H1 (cell line): ENCODE measurements around the gene TTC3. TPM values are rescaled to one million over a fixed set of nuclear protein-coding genes. Genes with fewer than 3 reads are reported as not detected.

Experiments used
- CTCF ChIA-PET: fragments of 300-600 bp; sonication (Branson Sonifier 250); formaldehyde crosslinking; loops from one replicate; lab custom pipeline; 2021; ENCODE audit not compliant: partially characterized antibody; lab: Charles Lee
- POLR2A ChIA-PET: fragments of 300-600 bp; sonication (Branson Sonifier 250); formaldehyde crosslinking; loops from one replicate; lab custom pipeline; 2021; ENCODE audit warnings: inconsistent platforms; ENCODE audit not compliant: partially characterized antibody; lab: Charles Lee
- DNase-seq, 2 experiments: peaks; one replicate each; pipeline versions ENCODE4 v3.0.0 to v3.0.0-alpha.2; 2010 to 2022; ENCODE audit warnings: low spot score in 2 of 2, low read depth in 1 of 2, mixed read lengths in 1 of 2
- FAIRE-seq: peaks from 2 replicates; lab custom pipeline; 2011; peaks lifted over from hg19 to GRCh38; lab: Jason Lieb, UNC
- H2AFZ ChIP-seq: 2 replicates; pipeline ENCODE4 v1.8.1; 2012; ENCODE audit warnings: low read length, inconsistent platforms
- H2AK5ac ChIP-seq: 2 replicates; pipeline ENCODE4 v1.6.1; 2013; ENCODE audit warnings: low read depth, low read length
- H2BK120ac ChIP-seq: replicated peaks from 2 replicates; pipeline ENCODE3; 2013; ENCODE audit warnings: low read depth, low read length, inconsistent platforms
- H2BK12ac ChIP-seq: 2 replicates; pipeline ENCODE4 v1.6.1; 2013; ENCODE audit warnings: low read depth, low read length
- H2BK15ac ChIP-seq: 2 replicates; pipeline ENCODE4 v1.6.1; 2013; ENCODE audit warnings: low read length
- H2BK20ac ChIP-seq: 2 replicates; pipeline ENCODE4 v1.6.1; 2013; ENCODE audit warnings: low read length
- H2BK5ac ChIP-seq: 2 replicates; pipeline ENCODE4 v1.6.1; 2013; ENCODE audit warnings: low read depth, low read length
- H3K14ac ChIP-seq: 2 replicates; pipeline ENCODE4 v1.6.1; 2013; ENCODE audit warnings: inconsistent platforms; ENCODE audit not compliant: insufficient read length
- H3K18ac ChIP-seq: 2 replicates; pipeline ENCODE4 v1.6.1; 2013; ENCODE audit warnings: low read length; ENCODE audit errors: extremely low read depth
- H3K23ac ChIP-seq: 2 replicates; pipeline ENCODE4 v1.6.1; 2013; ENCODE audit warnings: inconsistent platforms; ENCODE audit not compliant: insufficient read length
- H3K23me2 ChIP-seq: 2 replicates; pipeline ENCODE4 v1.6.1; 2013; ENCODE audit warnings: low read depth, low read length
- H3K27ac ChIP-seq: 2 replicates; pipeline ENCODE4 v1.6.1; 2011; ENCODE audit warnings: low read depth, low read length, inconsistent platforms
- H3K27me3 ChIP-seq, 4 experiments: replicated peaks in 1 of 4; 1 replicate in 1 of 4; 2 replicates in 3 of 4; pipeline versions ENCODE4 v1.6.1 to v1.8.1; 2011 to 2013; ENCODE audit warnings: low read length in 3 of 4, mild to moderate bottlenecking in 3 of 4, inconsistent platforms in 2 of 4, mixed read lengths in 2 of 4, moderate library complexity in 1 of 4; ENCODE audit not compliant: control insufficient read depth in 3 of 4, insufficient read depth in 3 of 4; ENCODE audit errors: extremely low read depth in 1 of 4
- H3K36me3 ChIP-seq, 4 experiments: 2 replicates each; pipeline versions ENCODE4 v1.6.1 to v1.8.1; 2011 to 2013; ENCODE audit warnings: mild to moderate bottlenecking in 4 of 4, low read length in 3 of 4, moderate library complexity in 2 of 4, control low read depth in 1 of 4, inconsistent platforms in 1 of 4; ENCODE audit not compliant: insufficient read depth in 4 of 4, control insufficient read depth in 2 of 4
- H3K4ac ChIP-seq: replicated peaks from 2 replicates; pipeline ENCODE3; 2013; ENCODE audit warnings: low read length, low read depth, mixed read lengths, inconsistent platforms; ENCODE audit not compliant: insufficient read length
- H3K4me1 ChIP-seq, 4 experiments: replicated peaks in 1 of 4; 1 replicate in 1 of 4; 2 replicates in 3 of 4; pipeline versions ENCODE4 v1.6.1 to v1.8.1; 2011 to 2013; ENCODE audit warnings: low read length in 3 of 4, inconsistent platforms in 2 of 4, mixed read lengths in 1 of 4; ENCODE audit not compliant: insufficient read depth in 4 of 4, control insufficient read depth in 3 of 4
- H3K4me2 ChIP-seq, 2 experiments: 2 replicates each; pipeline versions ENCODE4 v1.6.1 to v1.8.1; 2011 to 2013; ENCODE audit warnings: low read depth in 2 of 2, low read length in 2 of 2, control low read depth in 1 of 2, inconsistent platforms in 1 of 2, mild to moderate bottlenecking in 1 of 2; ENCODE audit not compliant: insufficient read depth in 1 of 2
- H3K4me3 ChIP-seq, 4 experiments: fragments of 200-600, 300-600 bp in 1 of 4; sonication (generic), shearing (Covaris generic), sonication (Bioruptor Twin) in 1 of 4; 2 replicates each; pipeline versions ENCODE4 v1.5.1 to v1.8.1; 2011 to 2016; ENCODE audit warnings: low read length in 4 of 4, low read depth in 3 of 4, control low read depth in 2 of 4, inconsistent platforms in 2 of 4, mild to moderate bottlenecking in 2 of 4, mixed read lengths in 1 of 4, moderate library complexity in 1 of 4; ENCODE audit not compliant: insufficient read depth in 2 of 4; ENCODE audit errors: extremely low read depth in 1 of 4
- H3K56ac ChIP-seq: replicated peaks from 2 replicates; pipeline ENCODE3; 2013; ENCODE audit warnings: low read depth, mild to moderate bottlenecking, mixed read lengths, low read length, inconsistent platforms; ENCODE audit not compliant: insufficient read length
- H3K79me1 ChIP-seq: 2 replicates; pipeline ENCODE4 v1.6.1; 2013; ENCODE audit warnings: low read depth, low read length, control low read depth
- H3K79me2 ChIP-seq, 2 experiments: 2 replicates each; pipeline versions ENCODE4 v1.6.1 to v1.8.1; 2012 to 2013; ENCODE audit warnings: low read length in 2 of 2, mild to moderate bottlenecking in 2 of 2, inconsistent platforms in 1 of 2; ENCODE audit not compliant: insufficient read depth in 2 of 2, control insufficient read depth in 1 of 2
- H3K9ac ChIP-seq, 4 experiments: replicated peaks in 1 of 4; 1 replicate in 1 of 4; 2 replicates in 3 of 4; pipeline versions ENCODE4 v1.6.1 to v1.8.1; 2011 to 2013; ENCODE audit warnings: low read depth in 3 of 4, low read length in 3 of 4, control low read depth in 2 of 4, mild to moderate bottlenecking in 2 of 4, moderate library complexity in 2 of 4, inconsistent platforms in 1 of 4; ENCODE audit errors: extremely low read depth in 1 of 4
- H3K9me3 ChIP-seq, 2 experiments: 2 replicates each; pipeline versions ENCODE4 v1.6.1 to v1.8.1; 2012 to 2013; ENCODE audit warnings: mild to moderate bottlenecking in 2 of 2, moderate library complexity in 2 of 2, control low read depth in 1 of 2, inconsistent platforms in 1 of 2, low read depth in 1 of 2, low read length in 1 of 2, mixed read lengths in 1 of 2; ENCODE audit not compliant: insufficient read depth in 2 of 2
- H4K20me1 ChIP-seq, 2 experiments: replicated peaks in 1 of 2; 2 replicates each; pipeline versions ENCODE3 to v1.8.1; 2011 to 2013; ENCODE audit warnings: inconsistent platforms in 2 of 2, low read length in 2 of 2, mild to moderate bottlenecking in 1 of 2; ENCODE audit not compliant: insufficient read depth in 2 of 2, control insufficient read depth in 1 of 2
- H4K5ac ChIP-seq: 2 replicates; pipeline ENCODE4 v1.6.1; 2013; ENCODE audit warnings: low read length, low read depth, mixed read lengths, inconsistent platforms; ENCODE audit not compliant: insufficient read length
- H4K8ac ChIP-seq: 2 replicates; pipeline ENCODE4 v1.8.0; 2013; ENCODE audit warnings: mild to moderate bottlenecking, moderate library complexity, low read length, inconsistent platforms; ENCODE audit not compliant: insufficient read depth; ENCODE audit errors: extremely low read depth
- H4K91ac ChIP-seq: replicated peaks from 2 replicates; pipeline ENCODE3; 2013; ENCODE audit warnings: low read length, mixed read lengths, inconsistent platforms; ENCODE audit not compliant: insufficient read length
- MAFK ChIP-seq: IDR thresholded peaks from 2 replicates; pipeline ENCODE4 v1.6.1; 2012; ENCODE audit warnings: low read depth, mild to moderate bottlenecking, improper control_type of control experiment, low read length
- POLR2A ChIP-seq, 2 experiments: IDR thresholded peaks; 1 replicate in 1 of 2; 2 replicates in 1 of 2; pipeline ENCODE4 v1.6.1; 2011; ENCODE audit warnings: low read depth in 2 of 2, low read length in 2 of 2, mild to moderate bottlenecking in 2 of 2; ENCODE audit errors: control extremely low read depth in 1 of 2
- POLR2AphosphoS5 ChIP-seq: IDR thresholded peaks from 2 replicates; pipeline ENCODE4 v1.6.1; 2011; ENCODE audit warnings: low read depth, low read length
- RXRA ChIP-seq: IDR thresholded peaks from 2 replicates; pipeline ENCODE4 v1.6.1; 2011; ENCODE audit warnings: low read depth, mild to moderate bottlenecking, low read length, moderate library complexity; ENCODE audit not compliant: insufficient read depth
- TAF1 ChIP-seq: IDR thresholded peaks from 2 replicates; pipeline ENCODE4 v1.6.1; 2011; ENCODE audit warnings: mild to moderate bottlenecking, low read depth, low read length
- TAF7 ChIP-seq: optimal IDR thresholded peaks from 2 replicates; pipeline ENCODE3; 2011; ENCODE audit warnings: low read depth, mild to moderate bottlenecking, inconsistent platforms, low read length, moderate library complexity, borderline replicate concordance
- TEAD4 ChIP-seq: IDR thresholded peaks from 2 replicates; pipeline ENCODE4 v1.6.1; 2012; ENCODE audit warnings: low read depth, low read length, inconsistent platforms, mixed read lengths
- YY1 ChIP-seq: IDR thresholded peaks from 2 replicates; pipeline ENCODE4 v1.6.1; 2011; ENCODE audit warnings: low read depth, mild to moderate bottlenecking, low read length
- ZNF274 ChIP-seq: IDR thresholded peaks from 2 replicates; pipeline ENCODE4 v1.7.0; 2012; ENCODE audit warnings: low read length, borderline replicate concordance; ENCODE audit errors: extremely low read depth
- WGBS, 2 experiments: shearing (Covaris generic) in 1 of 2; methylation state at CpG; one replicate each; pipeline versions ENCODE4 v1.1.6 to v1.1.7; 2013 to 2015; ENCODE audit warnings: low lambda C conversion rate in 2 of 2, mixed read lengths in 2 of 2, inconsistent platforms in 1 of 2, low coverage in 1 of 2, missing lambda C conversion rate in 1 of 2; ENCODE audit not compliant: insufficient replicate concordance in 2 of 2, insufficient coverage in 1 of 2, insufficient read length in 1 of 2; ENCODE audit errors: extremely low coverage in 1 of 2, missing lambda C conversion rate in 1 of 2; 5-methylcytosine and 5-hydroxymethylcytosine counted together
- polyA plus RNA-seq, 7 experiments: library from polyadenylated mRNA; depleted of rRNA in 3 of 7; stranded (reverse) in 5 of 7; unstranded in 2 of 7; fragments of >200 nt in 5 of 7; fragments of 200-250 nt in 2 of 7; gene quantifications; 1 replicate in 5 of 7; 2 replicates in 1 of 7; 4 replicates in 1 of 7; pipeline versions ENCODE4 v1.2.1 to v1.2.3, GENCODE V29; 2011 to 2013; ENCODE audit warnings: missing spikeins in 2 of 7, mixed read lengths in 2 of 7
- total RNA-seq: library from RNA; stranded (reverse); fragmentation: NEBNext Ultra II Directional; extraction: Animal tissue kit (Norgen Biotek cat#: 25700); gene quantifications from 2 replicates; pipeline ENCODE4 v1.2.1, GENCODE V29; 2021
- TF ChIP-seq, protein P1 (sequence below): IDR thresholded peaks from 2 replicates; pipeline ENCODE4 v1.6.1; 2012; ENCODE audit warnings: inconsistent platforms
- TF ChIP-seq, protein P2 (sequence below): IDR thresholded peaks from 2 replicates; pipeline ENCODE4 v1.6.1; 2012; ENCODE audit warnings: low read length, inconsistent platforms

Gene TTC3
- total and polyA plus RNA-seq, 2 of the 8 experiments (the other 6 are each of a cell fraction or from before 2014, with no cell fraction given), result 11.0 to 36.2 TPM

DNA sequence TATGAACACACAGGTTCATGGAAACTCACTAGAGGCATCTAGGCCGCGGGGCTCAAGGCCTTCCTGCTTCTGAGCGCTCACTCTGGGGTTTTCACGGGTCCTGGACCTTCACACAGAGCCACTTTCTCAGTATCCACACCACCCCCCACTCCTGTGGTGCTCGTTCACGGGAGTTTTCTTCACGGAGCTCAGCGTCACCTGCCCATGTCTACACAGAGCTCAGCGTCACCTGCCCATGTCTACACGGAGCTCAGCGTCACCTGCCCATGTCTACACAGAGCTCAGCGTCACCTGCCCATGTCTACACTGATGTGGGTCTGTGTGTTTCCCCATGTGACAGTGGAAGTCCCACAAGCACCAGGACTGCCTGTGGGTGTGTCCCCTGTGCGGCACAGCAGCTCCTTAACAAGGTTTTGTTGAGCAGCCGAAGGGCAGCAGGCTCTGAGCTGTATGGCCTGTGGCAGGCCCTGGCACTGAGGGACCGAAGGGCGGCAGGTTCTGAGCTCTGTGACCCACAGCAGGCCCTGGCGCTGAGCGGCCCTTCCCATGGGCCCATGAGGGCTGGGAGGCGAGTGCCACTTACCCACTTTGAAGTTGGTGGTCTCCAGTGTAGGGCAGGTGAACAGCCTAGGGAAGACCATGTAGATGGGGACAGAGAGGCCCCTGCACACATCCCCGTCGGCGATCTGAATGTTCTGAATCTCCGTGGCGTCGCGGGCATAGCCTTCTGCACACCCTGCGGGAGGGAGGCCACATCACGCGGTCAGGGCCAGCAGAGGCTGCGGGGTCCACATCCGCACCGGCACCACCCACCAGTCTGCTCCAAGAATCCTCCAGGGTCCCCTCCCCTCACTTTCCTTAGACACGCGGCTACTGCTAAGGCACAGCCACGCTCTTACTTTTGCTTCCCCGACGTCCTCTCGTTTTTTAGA lies 154.3 kb downstream of the TTC3 start:
- no peaks in the 10 kb centered on the region for H3K79me2 ChIP-seq
- H3K9ac ChIP-seq, result no peak overlapping the region
- no peaks in the 10 kb centered on the region for H3K9me3 ChIP-seq
- no peak overlapping the region for H2BK120ac ChIP-seq
- H2AFZ ChIP-seq, result no peak overlapping the region
- ChIA-PET CTCF (interaction anchor here (0.7 kb wide), 2 partner anchors 47 to 251 kb away, joined by 3 read pairs; no protein-coding TSS in a partner anchor), POLR2A (interaction anchor here (0.6 kb wide), 1 partner anchor 153 kb away, joined by 5 read pairs; no protein-coding TSS in a partner anchor)
- FAIRE-seq (no peak), DNase-seq (peak in 1 of 2 experiments; percentile 34)
- no peak overlapping the region for H4K91ac ChIP-seq
- H2BK15ac ChIP-seq, result no peak overlapping the region
- no peak overlapping the region for H3K4ac ChIP-seq
- H3K4me1 ChIP-seq, result no peaks in the 10 kb centered on the region
- peaks cover 0 to 2% of the 10 kb centered on the region in 2 experiments for H4K20me1 ChIP-seq
- peaks cover 28 to 75% (median 57%) of the 10 kb centered on the region in 4 experiments; a peak in 7 of 8 replicates for H3K36me3 ChIP-seq
- H4K8ac ChIP-seq, result no peak overlapping the region
- H3K23me2 ChIP-seq, result no peaks in the 10 kb centered on the region
- no peak overlapping the region for H3K56ac ChIP-seq
- H3K4me3 ChIP-seq, result no peak overlapping the region
- no peak overlapping the region for H2AK5ac ChIP-seq
- no peak overlapping the region for H3K4me2 ChIP-seq
- H3K79me1 ChIP-seq, result no peaks in the 10 kb centered on the region
- no peak overlapping the region for H3K23ac ChIP-seq
- H4K5ac ChIP-seq, result no peak overlapping the region
- no peaks in the 10 kb centered on the region for H3K27me3 ChIP-seq
- H2BK12ac ChIP-seq, result no peak overlapping the region
- H3K27ac ChIP-seq, result no peak overlapping the region
- 90% methylated on average over 36 of the region's 38 CpGs; no CpG with 5 or more reads in 1 of the 2 experiments for WGBS, 2 experiments
- no peak overlapping the region for H3K14ac ChIP-seq
- no peak overlapping the region for H3K18ac ChIP-seq
- no peak overlapping the region for H2BK20ac ChIP-seq
- no peak overlapping the region for H2BK5ac ChIP-seq
- TF ChIP-seq, protein P1, sequence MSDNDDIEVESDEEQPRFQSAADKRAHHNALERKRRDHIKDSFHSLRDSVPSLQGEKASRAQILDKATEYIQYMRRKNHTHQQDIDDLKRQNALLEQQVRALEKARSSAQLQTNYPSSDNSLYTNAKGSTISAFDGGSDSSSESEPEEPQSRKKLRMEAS, result no peak
- TF ChIP-seq ZNF274, result no peak
- no peak for TF ChIP-seq RXRA
- no peak for TF ChIP-seq MAFK
- TF ChIP-seq YY1, result no peak
- no peak for TF ChIP-seq POLR2A (IDR thresholded peaks at IDR 0.05; ENCODE audit: control extremely low read depth in 1 of 2, low read depth in 2 of 2, low read length in 2 of 2)
- TF ChIP-seq TAF7, result no peak
- no peak for TF ChIP-seq TAF1
- TF ChIP-seq TEAD4, result no peak
- TF ChIP-seq POLR2AphosphoS5, result no peak
- TF ChIP-seq, protein P2, sequence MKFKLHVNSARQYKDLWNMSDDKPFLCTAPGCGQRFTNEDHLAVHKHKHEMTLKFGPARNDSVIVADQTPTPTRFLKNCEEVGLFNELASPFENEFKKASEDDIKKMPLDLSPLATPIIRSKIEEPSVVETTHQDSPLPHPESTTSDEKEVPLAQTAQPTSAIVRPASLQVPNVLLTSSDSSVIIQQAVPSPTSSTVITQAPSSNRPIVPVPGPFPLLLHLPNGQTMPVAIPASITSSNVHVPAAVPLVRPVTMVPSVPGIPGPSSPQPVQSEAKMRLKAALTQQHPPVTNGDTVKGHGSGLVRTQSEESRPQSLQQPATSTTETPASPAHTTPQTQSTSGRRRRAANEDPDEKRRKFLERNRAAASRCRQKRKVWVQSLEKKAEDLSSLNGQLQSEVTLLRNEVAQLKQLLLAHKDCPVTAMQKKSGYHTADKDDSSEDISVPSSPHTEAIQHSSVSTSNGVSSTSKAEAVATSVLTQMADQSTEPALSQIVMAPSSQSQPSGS, result no peak
